HG03066 (cell line): Measurements from ENCODE around the gene SMG7.

ENCODE experiments used
- ATAC-seq: cut with Tn5 transposase; IDR thresholded peaks from one replicate; pipeline ENCODE4 v1.9.1; 2021; ENCODE audit warnings: low read depth; ENCODE audit not compliant: unreplicated experiment

The SMG7 gene

GRCh38 chr1:183553331-183553730, 81.0 kb downstream of the SMG7 start:
- no peak for ATAC-seq

GRCh38 chr1:183553764-183554163, 81.5 kb downstream of the SMG7 start:
- no peak for ATAC-seq

- ATAC-seq: no peak
Observed at GRCh38 chr1:183554577-183554976, 82.3 kb downstream of the SMG7 start.

DNA sequence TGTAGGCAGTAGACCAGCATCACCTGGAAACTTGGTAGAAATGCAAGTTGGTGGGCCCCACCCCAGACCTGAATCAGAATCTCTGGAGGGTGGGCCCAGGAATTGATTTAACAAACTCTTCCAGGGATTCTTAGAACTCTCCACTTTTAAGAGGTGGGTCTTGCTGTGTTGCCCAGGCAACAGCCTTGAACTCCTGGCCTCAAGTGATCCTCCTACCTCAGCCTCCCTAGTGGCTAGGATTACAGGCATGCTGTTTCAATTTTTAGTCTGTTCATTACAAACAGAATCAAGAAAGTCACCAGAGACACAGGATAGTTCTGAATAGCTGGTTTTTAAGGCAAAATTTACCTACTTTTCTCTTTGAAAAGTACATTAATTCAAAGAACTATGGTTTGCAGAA, 86.8 kb downstream of the SMG7 start:
- ATAC-seq: no peak

GRCh38 chr1:183562701-183563100, 90.4 kb downstream of the SMG7 start:
- no peak for ATAC-seq

DNA sequence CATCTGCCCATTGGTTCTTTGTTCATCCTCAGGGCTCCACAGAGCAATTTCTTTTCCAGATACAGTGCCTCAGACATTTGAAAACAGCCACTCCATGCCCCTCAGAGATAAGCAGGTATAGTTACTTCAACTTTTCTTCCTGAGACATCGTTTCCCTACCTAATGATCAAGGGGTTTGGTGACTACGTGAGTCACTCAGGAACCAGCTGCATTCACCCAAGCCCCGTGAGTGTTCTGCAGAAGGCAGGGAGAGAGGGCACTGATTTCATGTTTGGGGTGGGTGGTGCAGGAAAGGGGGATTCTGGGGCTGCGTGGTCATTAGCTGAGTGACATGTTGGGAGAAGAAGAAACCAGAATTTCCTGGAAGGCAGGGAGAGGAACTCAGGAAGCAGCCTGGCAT, 93.0 kb downstream of the SMG7 start:
- ATAC-seq: no peak

- ATAC-seq: no peak
Observed at GRCh38 chr1:183566026-183566425, 93.7 kb downstream of the SMG7 start.

GRCh38 chr1:183567584-183567983, 95.3 kb downstream of the SMG7 start:
- peak; percentile 64 for ATAC-seq

DNA sequence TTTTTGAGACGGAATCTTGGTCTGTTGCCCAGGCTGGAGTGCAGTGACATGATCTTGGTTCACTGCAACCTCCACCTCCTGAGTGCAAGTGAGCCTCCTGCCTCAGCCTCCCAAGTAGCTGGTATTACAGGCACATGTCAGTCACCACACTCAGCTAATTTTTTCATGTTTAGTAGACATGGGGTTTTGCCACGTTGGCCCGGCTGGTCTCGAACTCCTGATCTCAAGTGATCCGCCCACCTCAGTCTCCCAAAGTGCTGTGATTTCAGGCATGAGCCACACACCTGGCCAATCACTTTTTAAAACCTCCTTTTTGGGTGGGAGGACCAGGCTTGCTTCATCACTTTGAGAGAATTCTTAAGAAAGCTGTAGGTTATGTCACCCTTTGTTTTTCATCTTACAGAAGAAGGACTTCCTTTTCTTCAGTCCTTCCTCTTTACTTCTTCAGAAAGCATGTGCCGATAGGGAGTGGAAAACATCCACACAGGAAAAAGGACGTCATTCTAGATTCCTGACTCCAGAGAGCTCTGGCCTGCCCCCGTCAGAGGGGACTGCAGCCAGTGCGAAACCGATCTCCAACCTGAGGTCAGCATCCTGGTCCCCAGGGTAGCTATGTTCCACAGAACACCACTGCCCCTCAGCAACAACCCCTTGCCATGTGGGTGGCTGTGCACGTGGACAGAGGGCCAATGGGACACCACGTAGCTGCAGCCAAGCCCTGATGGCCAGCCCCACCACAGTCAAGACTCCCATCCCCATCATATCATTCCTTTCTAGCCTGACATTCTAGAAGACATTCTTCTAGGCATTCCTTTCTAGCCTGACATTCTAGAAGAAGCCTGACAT, 96.1 kb downstream of the SMG7 start:
- ATAC-seq: no peak

- ATAC-seq: no peak
Observed at GRCh38 chr1:183569141-183569540, 96.8 kb downstream of the SMG7 start.

GRCh38 chr1:183569801-183570200, 97.5 kb downstream of the SMG7 start:
- ATAC-seq: no peak

DNA sequence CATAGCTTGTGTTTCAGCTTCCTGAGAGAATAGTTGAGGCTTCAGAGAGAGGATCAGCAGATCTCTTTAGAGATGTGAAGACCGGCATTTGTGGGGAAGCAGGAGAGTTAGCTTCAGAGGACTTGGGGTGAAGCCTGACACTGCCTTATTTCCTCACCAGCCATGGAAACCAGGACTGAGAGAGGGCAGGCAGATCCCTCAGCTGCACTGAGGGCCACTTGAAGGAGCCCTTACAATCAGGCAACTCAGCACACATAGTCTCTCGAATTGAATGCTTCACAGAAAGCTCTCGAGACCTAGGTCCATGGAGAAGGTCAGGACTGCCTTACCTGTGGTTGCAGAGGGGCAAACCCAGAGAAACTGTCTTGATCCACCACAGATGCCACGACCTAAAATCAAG, 98.2 kb downstream of the SMG7 start:
- ATAC-seq: no peak

DNA sequence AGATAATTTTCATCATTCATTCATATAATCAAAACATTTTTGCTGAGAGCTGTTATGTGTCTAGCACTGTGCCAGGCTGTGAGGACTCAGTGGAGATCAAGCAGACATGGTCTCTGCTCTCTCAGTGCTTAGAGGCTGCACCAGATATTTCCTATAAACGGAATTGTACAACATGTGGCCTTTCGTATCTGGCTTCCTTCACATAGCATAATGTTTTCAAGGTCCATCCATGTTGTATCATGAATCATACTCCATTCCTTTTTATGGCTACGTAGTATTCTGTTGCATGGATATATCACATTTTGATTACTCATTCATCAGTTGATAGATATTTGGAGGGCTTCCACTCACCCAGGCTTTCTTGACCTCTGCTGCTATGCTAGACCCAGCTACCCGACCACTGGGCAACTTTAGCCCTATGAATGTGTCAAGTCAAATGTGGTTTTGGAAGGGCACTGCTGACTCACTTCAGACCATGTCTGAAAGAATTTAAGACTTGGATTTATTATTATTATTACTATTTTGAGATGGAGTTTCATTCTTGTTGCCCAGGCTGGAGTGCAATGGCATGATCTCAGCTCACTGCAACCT, 99.5 kb downstream of the SMG7 start:
- ATAC-seq: no peak

DNA sequence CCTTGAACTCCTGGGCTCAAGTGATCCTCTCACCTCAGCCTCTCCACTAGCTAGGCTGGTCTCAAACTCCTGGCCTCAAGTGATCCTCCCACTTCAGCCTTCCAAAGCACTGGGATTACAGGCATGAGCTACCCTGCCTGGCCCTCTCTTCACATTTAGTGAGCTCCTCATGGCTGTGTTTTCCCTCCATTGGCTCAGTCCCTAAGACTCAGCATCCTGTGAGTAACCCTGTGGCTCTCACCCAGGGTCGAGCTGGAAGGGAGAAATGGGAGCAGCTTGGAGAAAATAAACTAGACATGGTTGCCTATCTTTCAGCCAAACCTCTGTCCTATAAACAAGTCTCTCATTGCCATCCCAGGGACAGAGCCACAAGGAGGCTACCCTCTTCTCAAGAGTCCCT, 100.4 kb downstream of the SMG7 start:
- no peak for ATAC-seq

GRCh38 chr1:183575606-183576005, 103.3 kb downstream of the SMG7 start:
- ATAC-seq: no peak

GRCh38 chr1:183576537-183576936, 104.2 kb downstream of the SMG7 start:
- ATAC-seq: no peak

GRCh38 chr1:183577897-183578465, 105.7 kb downstream of the SMG7 start:
- no peak for ATAC-seq

GRCh38 chr1:183578856-183579255, 106.6 kb downstream of the SMG7 start:
- ATAC-seq: no peak

- peak; percentile 49 for ATAC-seq
Observed at GRCh38 chr1:183580281-183580682, 108.0 kb downstream of the SMG7 start.

DNA sequence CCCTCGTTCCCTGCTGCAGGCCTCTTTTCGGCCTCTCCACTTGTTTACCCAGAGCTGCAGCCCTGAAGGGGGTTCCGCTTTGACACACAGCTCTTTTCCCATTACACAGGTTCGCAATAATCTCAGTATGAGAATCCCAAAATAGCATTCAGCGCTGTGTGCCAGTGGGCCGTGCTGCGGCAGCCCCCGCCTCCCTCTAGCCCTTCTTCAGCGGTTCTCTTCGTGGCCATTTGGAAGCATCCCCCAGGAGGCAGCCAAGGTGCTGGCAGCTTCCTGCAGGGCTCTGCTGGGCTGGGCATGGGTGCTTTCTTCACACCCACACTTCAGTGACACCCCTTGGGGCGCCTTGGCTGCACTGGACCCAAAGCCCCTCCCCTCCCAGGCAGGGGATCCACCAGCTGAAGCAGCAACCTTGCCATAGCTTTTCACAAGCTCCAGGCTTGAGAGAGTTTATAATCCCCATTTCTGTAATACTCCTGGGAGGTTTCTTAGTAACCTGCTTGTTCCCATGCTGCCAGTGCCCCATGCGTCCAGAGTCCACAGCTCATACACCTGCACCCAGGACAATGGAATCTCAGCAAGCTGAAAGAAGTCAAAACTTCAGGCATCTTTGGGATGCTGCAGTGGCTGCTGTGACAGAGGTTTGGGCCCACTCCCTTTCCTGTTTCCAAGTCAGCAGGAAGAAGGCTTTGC, 109.9 kb downstream of the SMG7 start:
- no peak for ATAC-seq

DNA sequence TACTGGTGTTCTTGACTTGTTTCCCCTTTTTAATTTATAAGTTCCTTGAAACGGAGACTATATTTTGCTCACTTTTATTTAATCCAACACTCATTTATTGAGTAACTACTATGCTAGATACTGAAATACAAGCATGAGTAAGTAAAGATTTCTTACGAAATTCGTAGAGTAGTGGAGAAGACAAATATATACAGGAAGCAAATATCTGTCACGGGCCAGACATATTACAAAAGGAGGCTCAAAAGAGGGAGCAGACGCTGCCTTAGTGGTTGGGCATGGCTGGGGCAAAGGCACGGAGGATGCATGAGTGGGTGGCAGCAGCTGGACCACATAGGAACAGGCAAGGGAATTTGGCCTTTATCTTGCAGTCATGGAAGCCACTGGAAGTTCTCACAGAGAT, 111.2 kb downstream of the SMG7 start:
- ATAC-seq: no peak
